IPS-20b (cell line): ENCODE measurements around the gene SLC17A4.

Source experiments
- H3K27ac ChIP-seq: one replicate; pipeline ENCODE4 v1.5.1; 2013; ENCODE audit warnings: low read length
- H3K27me3 ChIP-seq: 2 replicates; pipeline ENCODE4 v1.6.1; 2013; ENCODE audit warnings: mild to moderate bottlenecking, low read length, inconsistent platforms; ENCODE audit not compliant: insufficient read depth
- H3K36me3 ChIP-seq: 2 replicates; pipeline ENCODE4 v1.6.1; 2013; ENCODE audit warnings: low read depth, mild to moderate bottlenecking, inconsistent platforms, low read length, moderate library complexity; ENCODE audit not compliant: insufficient read depth
- H3K4me1 ChIP-seq: 2 replicates; pipeline ENCODE4 v1.6.1; 2013; ENCODE audit warnings: mild to moderate bottlenecking, control low read depth, inconsistent platforms, low read length, moderate library complexity; ENCODE audit not compliant: insufficient read depth
- H3K4me3 ChIP-seq: 2 replicates; pipeline ENCODE4 v1.5.1; 2013; ENCODE audit warnings: mild to moderate bottlenecking, low read length, inconsistent platforms
- H3K9ac ChIP-seq: 2 replicates; pipeline ENCODE4 v1.6.1; 2013; ENCODE audit warnings: low read depth, mild to moderate bottlenecking, inconsistent platforms, low read length, moderate library complexity
- H3K9me3 ChIP-seq: 2 replicates; pipeline ENCODE4 v1.6.1; 2013; ENCODE audit warnings: mild to moderate bottlenecking, low read depth, low read length, inconsistent platforms; ENCODE audit not compliant: insufficient read depth

Gene SLC17A4

DNA sequence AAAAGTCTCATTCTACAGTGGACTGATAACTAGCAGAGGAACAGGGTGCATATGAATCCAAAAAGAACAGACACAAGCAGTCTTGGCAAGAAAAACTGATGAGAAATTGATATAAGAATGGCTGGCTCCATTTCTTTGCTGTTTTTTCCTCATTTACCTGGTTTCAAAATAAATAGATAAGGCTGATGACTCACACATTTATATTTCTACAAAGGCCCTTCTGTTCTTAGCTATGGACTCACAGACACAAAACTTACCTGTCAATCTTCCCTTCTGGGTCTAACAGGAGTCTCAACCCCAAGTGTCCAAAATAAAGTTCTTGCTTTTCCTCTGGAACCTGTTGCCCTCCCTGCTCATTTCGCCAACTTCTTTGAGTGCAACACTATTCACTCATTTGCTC, 941 bp downstream of the SLC17A4 start:
- no peaks in the 10 kb centered on the region for H3K4me1 ChIP-seq
- H3K9ac ChIP-seq = no peak overlapping the region
- no peak overlapping the region for H3K4me3 ChIP-seq
- H3K9me3 ChIP-seq = no peaks in the 10 kb centered on the region
- H3K36me3 ChIP-seq = no peaks in the 10 kb centered on the region
- no peak overlapping the region for H3K27ac ChIP-seq
- no peaks in the 10 kb centered on the region for H3K27me3 ChIP-seq

DNA sequence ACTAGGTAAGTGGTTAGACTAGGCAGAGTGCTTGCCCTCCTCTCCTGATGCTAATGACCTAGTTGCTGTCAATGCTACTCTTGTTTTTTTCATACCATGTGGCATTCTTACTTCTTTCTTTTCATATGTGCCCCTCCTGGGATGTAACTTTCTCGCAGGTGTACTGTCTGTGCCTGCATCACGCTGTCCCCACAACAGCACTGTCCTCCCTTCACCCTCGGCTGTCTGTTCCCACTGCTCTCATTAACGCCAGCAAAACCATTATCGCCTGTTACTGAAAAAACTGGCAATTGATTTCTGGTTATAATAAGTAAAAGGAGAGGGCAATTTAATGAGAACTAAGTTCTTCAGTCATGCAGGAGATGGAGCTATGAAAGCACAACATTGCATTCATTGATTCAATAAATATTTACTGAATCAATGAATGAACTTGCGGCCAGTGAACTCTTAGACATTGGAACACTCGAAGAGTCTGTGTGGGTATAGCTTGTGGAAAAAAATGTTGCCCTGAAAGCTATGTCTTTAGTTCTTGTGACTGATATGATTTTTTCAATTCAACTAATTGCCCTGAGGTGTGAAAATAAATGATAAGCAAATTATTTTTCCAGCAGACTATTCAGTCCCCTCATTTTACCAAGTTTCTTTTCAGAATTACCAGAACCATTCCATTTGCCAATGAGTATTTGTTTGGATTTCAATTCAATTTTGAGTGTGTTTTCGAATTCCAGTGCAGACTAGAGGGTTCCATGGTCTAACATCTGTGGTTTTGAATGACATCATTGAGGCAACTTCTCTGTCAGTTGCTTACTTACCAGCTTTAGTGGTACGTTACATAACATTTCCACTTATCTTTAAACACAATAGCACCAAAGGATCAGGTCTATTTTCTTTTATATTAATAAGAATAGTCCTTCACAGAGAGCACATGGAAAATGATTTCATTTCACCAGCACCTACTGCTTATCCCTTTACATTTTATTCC, 2.1 kb downstream of the SLC17A4 start:
- Histone ChIP-seq H3K36me3 (no peaks in the 10 kb centered on the region), H3K9me3 (no peaks in the 10 kb centered on the region), H3K9ac (no peak overlapping the region), H3K4me1 (no peaks in the 10 kb centered on the region), H3K27me3 (no peaks in the 10 kb centered on the region), H3K4me3 (no peak overlapping the region), H3K27ac (no peak overlapping the region)

DNA sequence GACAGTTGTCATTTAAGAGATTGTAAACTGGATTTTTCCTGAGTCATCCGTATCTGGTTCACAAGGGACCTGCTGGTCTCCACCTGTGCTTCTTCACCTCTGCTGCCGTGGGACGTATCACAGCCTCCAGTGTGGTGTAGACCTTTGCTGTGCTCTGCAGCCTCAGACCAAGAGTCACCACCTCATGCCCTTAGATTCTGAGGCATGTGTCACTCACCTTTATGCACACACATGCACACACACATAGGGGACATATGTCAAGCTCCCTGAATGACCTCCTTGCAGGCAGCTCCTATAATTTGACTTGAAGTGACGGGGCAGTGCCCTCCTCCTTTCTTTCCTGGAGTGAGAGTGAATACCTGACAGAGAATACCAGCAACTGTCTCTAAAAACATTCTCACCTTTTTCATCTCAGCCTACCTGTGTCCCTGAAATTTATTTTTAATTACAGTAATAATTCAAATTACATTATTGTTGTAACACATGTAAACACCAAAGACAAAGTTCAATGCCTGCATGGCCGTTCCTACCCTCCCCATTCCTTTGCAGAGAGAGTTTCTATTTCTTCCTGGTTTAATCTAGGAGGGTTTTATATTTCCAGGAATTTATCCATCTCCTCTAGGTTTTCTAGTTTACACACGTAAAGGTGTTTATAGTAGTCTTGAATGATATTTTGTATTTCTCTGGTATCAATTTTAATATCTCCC, 3.5 kb downstream of the SLC17A4 start:
- H3K4me3 ChIP-seq = no peak overlapping the region
- no peaks in the 10 kb centered on the region for H3K9me3 ChIP-seq
- no peaks in the 10 kb centered on the region for H3K36me3 ChIP-seq
- H3K27ac ChIP-seq = no peak overlapping the region
- H3K9ac ChIP-seq = no peak overlapping the region
- H3K27me3 ChIP-seq = no peaks in the 10 kb centered on the region
- no peaks in the 10 kb centered on the region for H3K4me1 ChIP-seq

DNA sequence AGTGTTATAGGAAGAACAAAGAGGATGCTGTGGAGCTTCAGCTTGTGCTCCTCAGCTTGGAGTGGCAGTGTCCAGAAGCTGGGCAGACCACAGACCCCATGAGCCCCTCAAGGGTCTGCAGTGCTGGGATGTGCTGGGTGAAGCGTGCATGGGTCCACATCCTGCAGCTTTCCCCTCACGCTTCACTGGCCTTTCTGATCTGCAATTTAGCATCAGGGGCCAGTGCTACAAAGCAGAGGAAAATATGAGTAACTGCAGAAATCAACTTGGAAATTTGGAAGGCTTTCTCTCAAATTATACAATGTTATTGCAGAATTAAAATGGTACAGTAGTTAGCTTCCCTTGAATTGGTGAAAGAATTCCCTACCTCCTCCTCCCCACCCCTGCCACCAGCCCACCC, 10.1 kb downstream of the SLC17A4 start:
- Histone ChIP-seq H3K9me3 (no peaks in the 10 kb centered on the region), H3K9ac (no peak overlapping the region), H3K4me1 (no peaks in the 10 kb centered on the region), H3K4me3 (no peak overlapping the region), H3K27ac (no peak overlapping the region), H3K27me3 (no peaks in the 10 kb centered on the region), H3K36me3 (no peaks in the 10 kb centered on the region)

DNA sequence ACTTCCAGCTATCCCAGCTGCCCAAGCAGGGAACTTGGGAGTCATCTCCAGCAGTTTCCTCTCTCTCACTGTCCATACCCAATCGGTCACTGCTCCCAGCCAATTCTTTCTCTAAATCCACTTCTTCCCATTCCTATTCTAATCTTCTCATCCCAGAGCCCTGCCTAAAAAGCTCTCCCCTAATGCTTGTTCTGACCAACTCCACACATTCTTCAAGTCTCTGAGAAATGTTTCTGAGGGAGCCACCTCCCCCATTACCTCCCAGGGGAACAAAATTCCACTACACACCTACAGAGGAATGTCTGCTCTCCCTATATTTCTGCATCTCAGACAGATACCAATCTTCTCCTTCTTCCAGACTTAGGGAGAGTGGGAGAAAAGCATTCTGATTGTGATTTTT, 14.0 kb downstream of the SLC17A4 start:
- Histone ChIP-seq H3K9me3 (no peaks in the 10 kb centered on the region), H3K9ac (no peak overlapping the region), H3K27ac (no peak overlapping the region), H3K27me3 (no peaks in the 10 kb centered on the region), H3K4me1 (no peaks in the 10 kb centered on the region), H3K4me3 (no peak overlapping the region), H3K36me3 (no peaks in the 10 kb centered on the region)

DNA sequence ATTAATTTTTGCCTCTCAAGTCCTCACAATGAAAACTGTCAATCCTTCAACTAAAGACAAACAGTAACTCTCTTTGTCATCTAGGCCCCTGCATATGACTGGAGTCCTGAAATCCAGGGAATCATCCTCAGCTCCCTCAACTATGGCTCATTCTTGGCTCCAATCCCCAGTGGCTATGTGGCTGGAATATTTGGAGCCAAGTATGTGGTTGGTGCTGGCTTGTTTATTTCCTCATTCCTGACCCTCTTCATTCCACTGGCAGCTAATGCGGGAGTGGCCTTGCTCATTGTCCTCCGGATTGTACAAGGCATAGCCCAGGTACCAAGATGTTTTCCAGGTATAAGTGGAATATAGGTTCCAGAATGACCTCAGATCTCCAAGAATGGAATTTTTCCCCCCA, 15.4 kb downstream of the SLC17A4 start:
- Histone ChIP-seq H3K4me1 (no peaks in the 10 kb centered on the region), H3K9ac (no peak overlapping the region), H3K4me3 (no peak overlapping the region), H3K36me3 (no peaks in the 10 kb centered on the region), H3K27ac (no peak overlapping the region), H3K9me3 (no peaks in the 10 kb centered on the region), H3K27me3 (no peaks in the 10 kb centered on the region)

DNA sequence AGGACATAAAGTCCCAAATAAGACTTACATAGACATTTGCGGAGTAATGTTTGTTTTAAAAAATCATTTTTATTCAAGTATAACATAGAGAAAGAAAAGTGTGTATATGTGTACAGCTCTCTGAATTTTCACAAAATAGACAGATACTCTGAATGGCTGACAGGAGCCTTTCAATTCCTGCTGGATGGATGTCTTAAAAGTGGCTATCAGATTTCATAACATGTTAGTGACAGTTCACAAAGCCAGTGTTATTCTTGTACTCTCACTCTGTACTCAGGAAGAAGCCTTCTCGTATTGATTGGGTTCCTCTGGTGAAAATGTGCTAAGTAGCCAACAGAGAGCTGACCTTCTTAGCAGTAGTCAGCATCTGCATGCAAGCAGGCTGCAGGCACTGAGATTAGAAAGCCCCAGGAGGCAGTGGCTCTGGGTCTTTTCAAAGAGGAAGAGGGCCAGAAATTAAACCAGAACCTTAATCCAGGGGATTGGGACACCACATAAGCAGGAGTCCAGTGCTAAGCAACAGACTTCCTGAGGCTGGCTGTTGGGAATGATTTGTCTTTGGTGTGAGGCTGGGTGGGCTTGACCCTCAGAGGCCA, 19.7 kb downstream of the SLC17A4 start:
- Histone ChIP-seq H3K9ac (no peak overlapping the region), H3K36me3 (no peaks in the 10 kb centered on the region), H3K4me1 (peaks cover 4% of the 10 kb centered on the region; the same call in 1 of the 2 replicates), H3K4me3 (no peak overlapping the region), H3K27me3 (no peaks in the 10 kb centered on the region), H3K27ac (no peak overlapping the region), H3K9me3 (no peaks in the 10 kb centered on the region)

DNA sequence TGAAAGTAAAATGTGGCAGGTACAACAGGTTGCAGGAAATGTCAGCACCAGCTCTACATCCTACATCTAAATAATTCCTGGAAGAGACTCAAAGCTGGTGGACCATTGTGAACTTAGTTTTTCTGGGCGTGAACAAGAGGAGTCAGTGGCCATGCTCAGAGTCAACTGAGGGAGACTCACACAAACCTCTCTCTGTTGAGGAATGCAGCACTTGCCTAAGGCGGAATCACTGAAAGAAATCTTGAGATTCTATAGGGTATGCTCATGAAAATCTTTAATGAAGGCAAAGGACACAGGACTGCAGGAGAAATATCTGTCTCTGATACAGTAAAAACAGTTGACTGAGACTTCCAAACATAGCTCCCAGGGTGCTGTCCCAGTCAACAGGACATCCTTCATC, 22.5 kb downstream of the SLC17A4 start:
- Histone ChIP-seq H3K4me3 (no peak overlapping the region), H3K9me3 (no peaks in the 10 kb centered on the region), H3K4me1 (peaks cover 4% of the 10 kb centered on the region), H3K27me3 (no peaks in the 10 kb centered on the region), H3K9ac (no peak overlapping the region), H3K36me3 (no peaks in the 10 kb centered on the region), H3K27ac (no peak overlapping the region)

DNA sequence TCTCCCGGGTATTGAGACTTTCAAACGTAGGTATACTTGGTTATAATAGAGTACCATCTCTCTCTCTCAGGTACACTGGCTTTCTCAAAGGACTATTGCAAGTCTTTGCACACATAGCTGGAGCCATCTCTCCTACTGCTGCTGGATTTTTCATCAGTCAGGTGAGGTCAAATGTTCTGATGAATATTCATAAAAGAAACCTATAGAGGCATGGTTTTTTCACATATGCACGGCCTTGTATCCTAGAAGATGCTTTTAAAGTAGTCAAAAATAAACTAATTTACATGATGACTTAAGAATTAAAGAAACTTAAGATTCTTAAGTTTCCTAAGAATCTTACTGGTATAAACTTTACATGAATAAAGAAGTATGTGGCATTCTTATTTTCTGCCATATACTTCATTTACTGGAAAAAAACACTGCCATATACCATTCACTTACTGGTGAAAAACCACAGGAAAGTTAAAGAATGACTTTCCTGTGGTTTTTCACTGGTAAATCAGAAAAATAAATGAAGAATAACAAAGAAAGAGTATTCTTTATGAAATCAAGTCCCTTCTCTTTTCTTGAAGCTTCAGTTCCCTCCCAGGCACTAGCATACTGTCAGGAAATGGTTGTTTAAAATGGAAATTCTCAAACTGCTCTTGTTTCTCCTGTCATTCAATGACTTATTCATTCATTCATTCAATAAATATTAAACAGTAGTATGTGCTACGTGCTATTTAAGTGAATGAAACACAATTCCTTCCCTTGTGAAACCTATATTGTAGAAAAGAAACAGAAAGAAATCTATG, 23.5 kb downstream of the SLC17A4 start:
- Histone ChIP-seq H3K9me3 (no peaks in the 10 kb centered on the region), H3K4me3 (no peak overlapping the region), H3K9ac (no peak overlapping the region), H3K36me3 (no peaks in the 10 kb centered on the region), H3K27ac (no peak overlapping the region), H3K4me1 (peaks cover 4% of the 10 kb centered on the region), H3K27me3 (no peaks in the 10 kb centered on the region)

DNA sequence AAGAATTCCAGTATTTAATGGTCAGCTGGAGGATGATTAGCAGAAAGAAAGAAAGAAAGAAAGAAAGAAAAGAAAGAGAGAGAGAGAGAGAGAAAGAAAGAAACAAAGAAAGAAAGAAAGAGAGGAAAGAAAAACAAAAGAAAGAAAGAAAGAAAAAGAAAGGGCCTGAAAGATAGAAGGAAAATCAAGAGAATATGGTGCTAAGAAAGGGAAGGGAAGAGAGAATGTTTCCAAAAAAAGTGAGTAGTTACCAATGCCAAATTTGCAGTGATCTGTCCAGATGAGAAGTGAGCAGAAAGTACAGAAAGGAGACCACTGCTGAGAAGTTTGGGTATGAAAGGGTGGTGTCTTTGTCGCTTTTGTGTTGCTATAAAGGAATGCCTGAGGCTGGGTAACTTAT, 26.6 kb downstream of the SLC17A4 start:
- Histone ChIP-seq H3K36me3 (no peaks in the 10 kb centered on the region), H3K4me3 (no peak overlapping the region), H3K27ac (no peak overlapping the region), H3K9me3 (no peaks in the 10 kb centered on the region), H3K9ac (no peak overlapping the region), H3K4me1 (peaks cover 4% of the 10 kb centered on the region), H3K27me3 (no peaks in the 10 kb centered on the region)

DNA sequence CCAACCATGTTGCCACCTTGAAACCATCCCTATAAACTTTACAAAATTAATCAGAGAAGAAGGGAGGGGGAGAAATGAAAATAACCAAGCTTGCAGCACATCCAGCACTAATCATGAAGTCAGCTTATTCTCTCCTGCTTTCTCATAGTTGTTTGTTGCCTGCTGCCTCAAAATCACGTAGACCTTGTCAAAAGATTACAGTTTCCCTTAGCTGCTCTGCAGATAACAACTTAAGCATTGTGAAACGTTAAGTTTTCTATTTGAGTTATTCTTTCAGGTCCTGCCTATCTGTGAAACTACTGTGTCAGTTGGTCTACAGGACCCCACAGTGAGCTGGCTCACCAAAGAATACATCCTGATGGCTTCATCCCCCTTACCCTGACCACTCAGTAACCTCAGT, 32.9 kb downstream of the SLC17A4 start:
- Histone ChIP-seq H3K9me3 (no peaks in the 10 kb centered on the region), H3K27ac (no peak overlapping the region), H3K36me3 (no peaks in the 10 kb centered on the region), H3K4me1 (no peaks in the 10 kb centered on the region), H3K9ac (no peak overlapping the region), H3K4me3 (no peak overlapping the region), H3K27me3 (no peaks in the 10 kb centered on the region)
